Keratinocyte (primary cell): ENCODE data around the gene CAP2.

ENCODE experiments used
- EZH2 ChIP-seq: IDR thresholded peaks from one replicate; pipeline ENCODE4 v1.6.1; 2012; ENCODE audit warnings: inconsistent platforms, mild to moderate bottlenecking, low read length, moderate library complexity
- TF ChIP-seq, protein P1 (sequence below), 3 experiments: IDR thresholded peaks in 1 of 3; conservative IDR thresholded peaks in 1 of 3; optimal IDR thresholded peaks in 1 of 3; 2 replicates in 2 of 3; 3 replicates in 1 of 3; pipeline versions ENCODE3 to v1.5.1; 2011; ENCODE audit warnings: low read length in 3 of 3, mild to moderate bottlenecking in 3 of 3, moderate library complexity in 2 of 3, control low read depth in 1 of 3, inconsistent platforms in 1 of 3; ENCODE audit not compliant: insufficient read depth in 2 of 3; ENCODE audit errors: extremely low read depth in 1 of 3

DNA sequence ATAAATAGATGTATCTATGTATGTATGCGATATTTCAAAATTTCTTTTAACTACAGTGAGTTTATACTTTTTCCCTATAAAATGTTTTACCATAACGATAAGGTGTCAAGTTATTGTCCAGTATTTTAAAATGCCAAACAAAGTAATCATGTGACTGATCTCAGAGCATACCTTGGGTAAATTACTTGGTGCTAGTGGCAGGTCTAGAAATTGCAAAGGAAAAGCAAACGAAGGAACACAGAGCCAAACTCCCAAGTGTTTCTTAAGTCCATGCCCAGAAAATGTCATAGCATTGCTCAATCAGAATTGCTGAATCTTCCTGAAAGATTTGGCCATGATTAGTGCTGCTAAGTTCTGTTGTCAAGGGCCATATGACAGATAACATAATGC lies 77.5 kb downstream of the CAP2 start:
- TF ChIP-seq, protein P1, sequence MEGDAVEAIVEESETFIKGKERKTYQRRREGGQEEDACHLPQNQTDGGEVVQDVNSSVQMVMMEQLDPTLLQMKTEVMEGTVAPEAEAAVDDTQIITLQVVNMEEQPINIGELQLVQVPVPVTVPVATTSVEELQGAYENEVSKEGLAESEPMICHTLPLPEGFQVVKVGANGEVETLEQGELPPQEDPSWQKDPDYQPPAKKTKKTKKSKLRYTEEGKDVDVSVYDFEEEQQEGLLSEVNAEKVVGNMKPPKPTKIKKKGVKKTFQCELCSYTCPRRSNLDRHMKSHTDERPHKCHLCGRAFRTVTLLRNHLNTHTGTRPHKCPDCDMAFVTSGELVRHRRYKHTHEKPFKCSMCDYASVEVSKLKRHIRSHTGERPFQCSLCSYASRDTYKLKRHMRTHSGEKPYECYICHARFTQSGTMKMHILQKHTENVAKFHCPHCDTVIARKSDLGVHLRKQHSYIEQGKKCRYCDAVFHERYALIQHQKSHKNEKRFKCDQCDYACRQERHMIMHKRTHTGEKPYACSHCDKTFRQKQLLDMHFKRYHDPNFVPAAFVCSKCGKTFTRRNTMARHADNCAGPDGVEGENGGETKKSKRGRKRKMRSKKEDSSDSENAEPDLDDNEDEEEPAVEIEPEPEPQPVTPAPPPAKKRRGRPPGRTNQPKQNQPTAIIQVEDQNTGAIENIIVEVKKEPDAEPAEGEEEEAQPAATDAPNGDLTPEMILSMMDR (optimal IDR thresholded peaks at IDR 0.05 in 1 of 3, IDR thresholded peaks at IDR 0.05 in 1 of 3, conservative IDR thresholded peaks at IDR 0.05 in 1 of 3; ENCODE audit: extremely low read depth in 1 of 3, insufficient read depth in 2 of 3, low read length in 3 of 3): no peak
- TF ChIP-seq EZH2: no peak
